Neural cell (in vitro differentiated cells): ENCODE results near the gene RNF217.

Experiments
- EZH2 ChIP-seq: fragments of 200-600, 300-800 bp; shearing (Covaris generic), sonication (generic); IDR thresholded peaks from 2 replicates; pipeline ENCODE4 v1.6.1; 2014; ENCODE audit warnings: antibody characterized with exemption, low read length, borderline replicate concordance, mild to moderate bottlenecking; ENCODE audit not compliant: insufficient read depth, poor library complexity, severe bottlenecking
- TF ChIP-seq, protein P1 (sequence below): fragments of 450-650 bp; IDR thresholded peaks from 2 replicates; pipeline ENCODE4 v1.5.1; 2014; ENCODE audit warnings: antibody characterized with exemption, mild to moderate bottlenecking, moderate library complexity; ENCODE audit not compliant: poor library complexity, severe bottlenecking

DNA sequence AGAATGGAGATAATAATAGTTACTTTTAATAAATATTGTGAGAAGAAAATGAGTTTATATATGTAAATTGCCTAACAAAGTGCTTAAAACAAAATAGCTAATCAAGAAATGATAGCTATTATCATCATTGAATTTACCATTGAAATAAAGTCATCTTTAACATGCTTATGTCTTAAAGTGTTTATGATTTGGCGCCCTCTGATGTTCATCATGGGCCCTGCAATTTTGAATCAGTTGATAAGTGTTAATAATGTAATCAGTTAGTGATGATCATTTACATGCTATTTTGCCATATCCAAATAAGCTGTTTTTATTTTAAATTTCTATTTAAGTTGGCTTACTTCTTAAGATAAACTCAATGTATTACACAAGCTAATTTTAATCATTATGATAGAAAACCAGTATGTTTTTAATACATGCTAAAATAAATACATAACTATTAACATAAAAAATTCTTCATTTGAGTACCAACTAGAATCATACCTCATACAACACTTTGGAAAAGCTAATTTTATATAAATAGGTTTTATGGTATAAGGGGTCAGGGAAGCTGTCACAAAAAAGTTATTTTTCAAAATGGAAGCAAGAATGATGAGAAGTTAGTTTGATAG, 152.1 kb downstream of the RNF217 start:
- TF ChIP-seq EZH2 = no peak
- TF ChIP-seq, protein P1, sequence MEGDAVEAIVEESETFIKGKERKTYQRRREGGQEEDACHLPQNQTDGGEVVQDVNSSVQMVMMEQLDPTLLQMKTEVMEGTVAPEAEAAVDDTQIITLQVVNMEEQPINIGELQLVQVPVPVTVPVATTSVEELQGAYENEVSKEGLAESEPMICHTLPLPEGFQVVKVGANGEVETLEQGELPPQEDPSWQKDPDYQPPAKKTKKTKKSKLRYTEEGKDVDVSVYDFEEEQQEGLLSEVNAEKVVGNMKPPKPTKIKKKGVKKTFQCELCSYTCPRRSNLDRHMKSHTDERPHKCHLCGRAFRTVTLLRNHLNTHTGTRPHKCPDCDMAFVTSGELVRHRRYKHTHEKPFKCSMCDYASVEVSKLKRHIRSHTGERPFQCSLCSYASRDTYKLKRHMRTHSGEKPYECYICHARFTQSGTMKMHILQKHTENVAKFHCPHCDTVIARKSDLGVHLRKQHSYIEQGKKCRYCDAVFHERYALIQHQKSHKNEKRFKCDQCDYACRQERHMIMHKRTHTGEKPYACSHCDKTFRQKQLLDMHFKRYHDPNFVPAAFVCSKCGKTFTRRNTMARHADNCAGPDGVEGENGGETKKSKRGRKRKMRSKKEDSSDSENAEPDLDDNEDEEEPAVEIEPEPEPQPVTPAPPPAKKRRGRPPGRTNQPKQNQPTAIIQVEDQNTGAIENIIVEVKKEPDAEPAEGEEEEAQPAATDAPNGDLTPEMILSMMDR = peak; percentile 67
